GM06990 (cell line): ENCODE measurements around the gene NOSTRIN.
"Not testable (repeated sequence)": the region's sequence is repeated elsewhere in the genome, so short reads cannot be mapped to it uniquely, and the experiment has no call there.

Source experiments
- DNase-seq: peaks from one replicate; pipeline ENCODE4 v3.0.0-alpha.2; 2011; ENCODE audit not compliant: insufficient read length; ENCODE audit errors: extremely low read depth
- H3K27me3 ChIP-seq: replicated peaks from 2 replicates; pipeline ENCODE4 v1.6.0; 2011; ENCODE audit warnings: low read length; ENCODE audit not compliant: control insufficient read depth, insufficient read depth
- H3K36me3 ChIP-seq: 2 replicates; pipeline ENCODE4 v1.5.1; 2011; ENCODE audit warnings: low read length; ENCODE audit not compliant: control insufficient read depth, insufficient read depth
- H3K4me3 ChIP-seq: replicated peaks from 2 replicates; pipeline ENCODE4 v1.5.1; 2011; ENCODE audit warnings: low read depth, mild to moderate bottlenecking, control low read depth, low read length
- CTCF ChIP-seq: IDR thresholded peaks from 2 replicates; pipeline ENCODE4 v1.5.1; 2011; ENCODE audit warnings: low read length, control low read depth, mild to moderate bottlenecking, inconsistent platforms; ENCODE audit not compliant: insufficient read depth, poor library complexity, severe bottlenecking

The NOSTRIN gene

GRCh38 chr2:168787098-168787781, 15.2 kb upstream of the NOSTRIN start:
- Histone ChIP-seq H3K27me3 (no peaks in the 10 kb centered on the region), H3K4me3 (no peak overlapping the region), H3K36me3 (no peaks in the 10 kb centered on the region)
- TF ChIP-seq CTCF = no peak
- no peak for DNase-seq

DNA sequence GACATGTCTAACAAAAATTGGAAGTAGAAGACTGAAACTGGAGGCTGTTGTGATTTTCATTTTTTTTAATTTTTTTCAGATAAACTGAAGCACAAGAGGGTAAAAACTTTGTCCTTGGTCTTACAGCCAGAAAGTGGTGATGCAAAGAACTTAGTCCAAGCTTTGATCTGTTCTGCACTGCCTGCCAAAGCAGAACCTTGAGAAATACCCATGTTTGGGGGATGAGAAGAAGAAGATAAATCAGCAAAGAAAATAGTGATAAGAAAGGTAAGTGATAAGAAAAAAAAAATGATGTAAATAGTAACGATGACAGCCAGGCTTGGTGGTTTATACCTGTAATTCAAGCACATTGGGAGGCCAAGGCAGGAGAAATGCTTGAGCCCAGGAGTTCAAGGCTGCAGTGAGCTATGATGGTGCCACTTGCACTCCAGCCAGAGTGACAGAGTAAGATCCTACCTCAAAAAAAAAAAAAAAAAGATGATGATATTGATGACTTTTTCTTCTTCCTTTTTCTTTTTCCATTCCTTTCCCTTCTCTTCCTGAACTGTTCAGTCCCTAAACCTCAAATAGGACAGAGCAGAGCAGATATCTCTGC, 14.6 kb upstream of the NOSTRIN start:
- H3K36me3 ChIP-seq = no peaks in the 10 kb centered on the region
- no peak overlapping the region for H3K4me3 ChIP-seq
- no peaks in the 10 kb centered on the region for H3K27me3 ChIP-seq
- no peak for DNase-seq
- TF ChIP-seq CTCF = no peak

DNA sequence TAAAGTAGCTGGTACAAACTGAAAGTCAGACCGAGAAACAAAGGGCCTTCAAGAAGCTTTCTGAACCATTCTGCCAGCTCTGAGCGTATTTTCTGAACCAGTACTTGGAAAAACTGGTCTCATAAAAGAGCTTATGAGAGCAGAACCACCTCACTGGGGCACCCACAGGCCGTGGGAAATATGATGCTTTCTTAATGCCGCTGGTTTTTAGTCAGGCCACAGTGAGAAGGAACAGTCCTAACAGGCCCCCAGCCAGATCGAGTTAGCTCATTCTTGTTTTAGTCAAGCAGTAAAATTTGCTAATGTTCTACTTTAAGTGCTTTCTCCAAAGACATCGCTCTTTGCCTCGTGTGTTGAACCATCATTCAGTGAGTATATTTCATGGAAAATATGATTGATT, 12.7 kb upstream of the NOSTRIN start:
- Histone ChIP-seq H3K27me3 (no peaks in the 10 kb centered on the region), H3K4me3 (no peak overlapping the region), H3K36me3 (no peaks in the 10 kb centered on the region)
- no peak for DNase-seq
- no peak for TF ChIP-seq CTCF

DNA sequence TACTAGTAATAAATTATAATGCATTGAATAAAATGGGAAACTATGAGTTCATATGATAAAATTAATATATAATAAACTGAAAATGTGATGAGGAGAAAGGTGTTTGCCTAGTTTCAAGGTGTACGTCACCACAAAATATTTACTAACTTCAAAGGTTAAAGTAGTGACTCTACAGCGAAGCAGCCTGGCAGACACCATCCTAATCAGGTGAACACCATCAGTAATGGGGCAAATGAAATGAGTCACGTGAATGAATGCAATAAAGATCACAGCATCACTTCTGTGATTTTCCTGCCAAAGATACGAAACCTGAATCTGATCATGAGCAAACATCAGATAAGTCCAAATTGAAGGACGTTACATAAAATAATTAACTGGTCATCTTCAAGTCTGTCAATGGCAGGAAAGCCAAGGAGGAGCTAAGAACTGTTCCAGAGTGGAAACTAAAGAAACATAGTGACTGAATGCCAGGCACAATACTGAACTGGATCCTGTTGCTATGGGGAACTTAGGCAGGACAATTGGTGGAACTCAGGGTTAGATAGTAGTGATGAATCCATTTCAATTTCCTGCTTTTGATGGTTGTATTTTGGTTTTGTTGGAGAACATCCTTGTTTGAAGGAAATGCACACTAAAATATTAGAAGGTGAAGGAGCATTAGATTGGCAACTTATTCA, 12.1 kb upstream of the NOSTRIN start:
- H3K27me3 ChIP-seq = no peaks in the 10 kb centered on the region
- no peak for TF ChIP-seq CTCF
- no peak for DNase-seq
- no peaks in the 10 kb centered on the region for H3K36me3 ChIP-seq
- H3K4me3 ChIP-seq = no peak overlapping the region

GRCh38 chr2:168791140-168791539, 11.3 kb upstream of the NOSTRIN start:
- not testable (repeated sequence) for H3K27me3 ChIP-seq, DNase-seq, H3K4me3 ChIP-seq, H3K36me3 ChIP-seq

DNA sequence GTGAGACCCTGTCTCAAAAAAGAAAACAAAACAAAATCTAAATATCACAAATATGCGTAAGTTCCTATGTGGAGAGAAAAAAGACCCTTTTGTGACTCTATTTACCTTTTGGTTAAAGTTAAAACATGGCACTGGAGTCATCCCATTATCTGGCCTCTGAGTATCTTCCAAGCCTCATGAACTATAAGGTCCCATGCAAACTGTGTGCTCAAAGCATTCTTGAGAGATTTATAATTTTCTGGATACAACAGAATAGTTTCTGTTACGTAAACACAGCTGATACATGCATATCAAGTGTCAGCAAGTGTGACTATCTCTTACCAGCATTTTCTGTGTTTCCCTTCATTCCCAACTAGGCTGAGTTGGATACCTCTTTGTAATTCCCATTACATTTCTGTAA, 8.8 kb upstream of the NOSTRIN start:
- TF ChIP-seq CTCF = no peak
- DNase-seq = no peak
- no peaks in the 10 kb centered on the region for H3K36me3 ChIP-seq
- H3K27me3 ChIP-seq = no peaks in the 10 kb centered on the region
- no peak overlapping the region for H3K4me3 ChIP-seq
